HepG2 (cell line): ENCODE results near the gene ATP2B3.

Experiments used
- MXD4 ChIP-seq: IDR thresholded peaks from 2 replicates; pipeline ENCODE4 v1.6.1; 2016; ENCODE audit warnings: mild to moderate bottlenecking, missing biosample characterization, missing genetic modification reagents
- RARA ChIP-seq: IDR thresholded peaks from 2 replicates; pipeline ENCODE4 v1.6.1; 2016; ENCODE audit warnings: missing genetic modification reagents, missing compliant biosample characterization
- TCF12 ChIP-seq, 2 experiments: fragments of 450-650 bp in 1 of 2; sonication (generic) in 1 of 2; formaldehyde crosslinking in 1 of 2; IDR thresholded peaks; 2 replicates each; pipeline versions ENCODE4 v1.6.1 to v1.8.0; 2017 to 2022; ENCODE audit warnings: antibody characterized with exemption in 1 of 2, mild to moderate bottlenecking in 1 of 2, missing genetic modification reagents in 1 of 2, moderate library complexity in 1 of 2
- ZNF562 ChIP-seq: sonication (generic); formaldehyde crosslinking; IDR thresholded peaks from 2 replicates; pipeline ENCODE4 v1.8.0; 2022; ENCODE audit warnings: missing genetic modification reagents, borderline replicate concordance

- TF ChIP-seq MXD4, result no peak
- no peak for TF ChIP-seq RARA
- TF ChIP-seq TCF12 (IDR thresholded peaks at IDR 0.05), result no peak
- TF ChIP-seq TCF12 (CRISPR knock-in tag; IDR thresholded peaks at IDR 0.05), result no peak
- no peak for TF ChIP-seq ZNF562
Measured at GRCh38 chrX:153582896-153583295, 65.5 kb downstream of the ATP2B3 start.
